Measurements from ENCODE around the gene SPDEF. TPM values are rescaled to one million over a fixed set of nuclear protein-coding genes. Genes with fewer than 3 reads are reported as not detected.
A peak's percentile ranks its signal among the peaks of the same experiment; 100 is the strongest.

Gene SPDEF
- total RNA-seq, 1 donor from 2014 or later, result not detected

DNA sequence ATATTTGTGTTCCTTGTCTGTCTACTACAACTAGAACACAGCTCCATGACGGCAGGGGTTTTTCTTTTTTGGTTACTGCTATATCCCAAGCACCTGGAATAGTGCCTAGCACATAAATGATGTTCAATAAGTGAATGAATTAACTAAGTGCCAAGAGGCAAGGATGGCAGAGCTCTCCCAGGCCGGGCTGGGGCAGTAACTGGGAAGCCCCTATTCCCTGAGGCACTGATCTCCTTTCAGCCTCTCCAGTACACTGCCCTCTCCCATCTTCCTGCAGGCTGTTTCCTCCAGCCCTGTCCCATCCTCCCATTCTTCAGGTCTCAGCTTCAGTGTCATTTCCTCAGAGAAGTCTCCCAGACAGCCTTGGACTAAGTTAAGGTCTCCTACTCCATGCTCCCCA lies 29.0 kb upstream of the SPDEF start:
- Histone ChIP-seq H3K36me3 (no peaks in the 10 kb centered on the region), H3K4me2 (no peak overlapping the region), H3K79me2 (ENCODE audit: low read depth) (no peaks in the 10 kb centered on the region), H3F3A (ENCODE audit: low read depth) (peaks cover 6% of the 10 kb centered on the region), H4K20me1 (ENCODE audit: low read depth) (peaks cover 48% of the 10 kb centered on the region), H3K27me3 (no peaks in the 10 kb centered on the region), H2AFZ (replicated peaks) (no peak overlapping the region), H3K4me1 (peaks cover 21% of the 10 kb centered on the region), H3K4me3 (no peak overlapping the region), H3K9ac (no peak overlapping the region), H3K9me3 (ENCODE audit: low read depth) (no peaks in the 10 kb centered on the region), H3K27ac (no peak overlapping the region)
- peaks cover 4% of the 10 kb centered on the region for H3K27me3 Mint-ChIP-seq (ENCODE audit: insufficient read depth, low read depth)
- H3K36me3 Mint-ChIP-seq, result peaks cover 2% of the 10 kb centered on the region
- no peak overlapping the region for H3K27ac Mint-ChIP-seq
- H3K9me3 Mint-ChIP-seq, result no peaks in the 10 kb centered on the region
- TF ChIP-seq EZH2phosphoT487 (IDR thresholded peaks at IDR 0.05) (no peak), CTCF (IDR thresholded peaks at IDR 0.05) (no peak), EZH2 (IDR thresholded peaks at IDR 0.05) (no peak)
- DNase-seq (ENCODE audit: low spot score), result no peak
- H3K4me1 Mint-ChIP-seq, result peaks cover 27% of the 10 kb centered on the region
- H3K4me3 Mint-ChIP-seq, result no peak overlapping the region

DNA sequence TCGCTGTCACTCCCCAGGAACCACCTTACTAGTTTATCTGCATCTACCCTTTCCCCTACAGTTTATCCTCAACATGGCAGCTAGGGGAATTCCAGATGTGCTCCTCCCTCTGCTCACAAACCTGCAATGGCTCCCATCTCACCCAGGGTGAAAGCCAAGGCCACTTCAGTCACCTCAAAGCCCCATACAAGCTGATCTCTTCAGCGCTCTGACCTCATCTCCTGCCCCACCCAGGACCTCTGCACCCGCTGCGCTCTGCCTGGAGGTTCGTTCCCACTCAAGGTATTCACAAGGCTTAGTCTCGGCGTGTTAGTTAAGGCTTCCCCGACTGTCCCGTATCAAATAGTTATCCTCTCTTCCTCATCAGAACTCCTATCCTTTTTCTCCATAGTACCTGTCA lies 28.6 kb upstream of the SPDEF start:
- H3K27ac Mint-ChIP-seq, result peak overlapping the region; percentile 35
- no peak overlapping the region for H3K4me3 ChIP-seq
- H3K36me3 Mint-ChIP-seq, result peaks cover 2% of the 10 kb centered on the region
- H3K79me2 ChIP-seq (ENCODE audit: low read depth), result no peaks in the 10 kb centered on the region
- H2AFZ ChIP-seq (replicated peaks), result no peak overlapping the region
- H3K27me3 Mint-ChIP-seq (ENCODE audit: insufficient read depth, low read depth), result peaks cover 4% of the 10 kb centered on the region
- H3K4me2 ChIP-seq, result peak overlapping the region; percentile 21
- peaks cover 27% of the 10 kb centered on the region for H3K4me1 Mint-ChIP-seq
- no peak for DNase-seq (ENCODE audit: low spot score)
- H3K9me3 Mint-ChIP-seq, result no peaks in the 10 kb centered on the region
- peaks cover 45% of the 10 kb centered on the region for H4K20me1 ChIP-seq (ENCODE audit: low read depth)
- no peak overlapping the region for H3K27ac ChIP-seq
- H3K9ac ChIP-seq, result no peak overlapping the region
- H3F3A ChIP-seq (ENCODE audit: low read depth), result peaks cover 6% of the 10 kb centered on the region
- no peaks in the 10 kb centered on the region for H3K9me3 ChIP-seq (ENCODE audit: low read depth)
- TF ChIP-seq CTCF (IDR thresholded peaks at IDR 0.05), result no peak
- TF ChIP-seq EZH2phosphoT487 (IDR thresholded peaks at IDR 0.05), result no peak
- no peak for TF ChIP-seq EZH2 (IDR thresholded peaks at IDR 0.05)
- no peaks in the 10 kb centered on the region for H3K36me3 ChIP-seq
- no peak overlapping the region for H3K4me3 Mint-ChIP-seq
- H3K4me1 ChIP-seq, result peaks cover 21% of the 10 kb centered on the region
- H3K27me3 ChIP-seq, result no peaks in the 10 kb centered on the region

DNA sequence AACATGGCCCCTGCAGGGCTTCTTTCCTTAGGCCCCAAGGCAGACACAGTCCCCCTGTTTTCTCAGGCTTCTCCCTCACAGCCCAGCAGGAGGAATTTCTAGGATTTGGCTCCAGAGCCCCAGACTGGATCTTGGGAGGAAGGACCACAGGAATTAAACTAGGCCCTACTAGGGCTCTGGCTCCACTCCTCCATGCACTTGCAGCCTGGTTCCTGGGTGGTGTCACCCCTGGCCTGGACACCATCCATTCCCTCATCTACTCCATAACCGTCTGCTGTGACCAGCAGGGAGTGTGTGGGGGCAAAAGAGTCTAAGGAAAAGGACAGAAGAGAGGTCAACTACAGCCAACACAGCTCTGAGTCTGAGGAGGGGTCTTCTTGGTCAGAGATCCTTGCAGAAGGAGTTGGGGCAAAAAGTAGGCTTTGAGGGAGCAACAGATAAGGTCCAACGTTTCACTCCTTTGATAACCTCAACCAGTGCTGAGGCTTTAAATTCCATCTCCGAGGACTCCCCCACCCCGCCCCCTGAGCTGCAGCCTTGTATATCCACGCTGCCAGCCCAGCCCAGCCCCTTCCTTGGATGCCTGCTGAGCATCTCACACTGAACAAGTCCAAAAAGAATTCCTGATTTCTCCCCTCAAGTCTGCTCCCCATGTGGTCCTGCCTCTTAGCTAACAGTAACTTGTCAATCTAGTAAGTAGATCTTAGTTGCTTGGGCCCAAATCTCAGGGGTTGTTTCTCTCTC lies 27.9 kb upstream of the SPDEF start:
- H3F3A ChIP-seq (ENCODE audit: low read depth), result peaks cover 6% of the 10 kb centered on the region
- peaks cover 4% of the 10 kb centered on the region for H3K27me3 Mint-ChIP-seq (ENCODE audit: insufficient read depth, low read depth)

More for the DNA sequence above, 27.9 kb upstream of the SPDEF start:
- Mint-ChIP-seq H3K4me1 (peaks cover 27% of the 10 kb centered on the region), H3K36me3 (peaks cover 2% of the 10 kb centered on the region), H3K4me3 (no peak overlapping the region), H3K9me3 (no peaks in the 10 kb centered on the region), H3K27ac (peak overlapping the region; percentile 52)
- Histone ChIP-seq H2AFZ (replicated peaks) (no peak overlapping the region), H3K36me3 (no peaks in the 10 kb centered on the region), H3K27me3 (no peaks in the 10 kb centered on the region), H3K9me3 (ENCODE audit: low read depth) (no peaks in the 10 kb centered on the region), H3K4me1 (peaks cover 21% of the 10 kb centered on the region), H3K9ac (no peak overlapping the region), H4K20me1 (ENCODE audit: low read depth) (peaks cover 38% of the 10 kb centered on the region), H3K4me2 (peak overlapping the region; percentile 21), H3K27ac (no peak overlapping the region), H3K79me2 (ENCODE audit: low read depth) (no peaks in the 10 kb centered on the region), H3K4me3 (no peak overlapping the region)
- TF ChIP-seq EZH2phosphoT487 (IDR thresholded peaks at IDR 0.05) (no peak), EZH2 (IDR thresholded peaks at IDR 0.05) (no peak), CTCF (IDR thresholded peaks at IDR 0.05) (no peak)
- peak; percentile 40 for DNase-seq (ENCODE audit: low spot score)
